Gastroesophageal sphincter (tissue), 4 donors: Measurements from ENCODE around the gene CCDC88C. TPM values are rescaled to one million over a fixed set of nuclear protein-coding genes. Genes with fewer than 3 reads are reported as not detected.

ENCODE experiments used
- ATAC-seq: fragments of 150-250 bp; one replicate; pipeline ENCODE4 v1.9.1; 2016; ENCODE audit warnings: mild to moderate bottlenecking, moderate library complexity
- H3K27ac ChIP-seq, 4 donors: fragments of 200-600 bp; sonication (generic) in 3 of 4; 1 replicate in 3 of 4; 2 replicates in 1 of 4; pipeline ENCODE4 v1.5.1; 2016 to 2019
- H3K27me3 ChIP-seq: fragments of 200-600 bp; sonication (generic); one replicate; pipeline ENCODE4 v1.5.1; 2019
- H3K36me3 ChIP-seq, 2 donors: fragments of 200-600 bp; sonication (generic); one replicate each; pipeline ENCODE4 v1.5.1; 2019; ENCODE audit warnings: control low read depth in 1 of 2
- H3K4me1 ChIP-seq, 3 donors: fragments of 200-600 bp; sonication (generic); 1 replicate in 2 of 3; 2 replicates in 1 of 3; pipeline ENCODE4 v1.5.1; 2016 to 2019; ENCODE audit warnings: control low read depth in 2 of 3
- H3K4me3 ChIP-seq, 2 donors: fragments of 200-600 bp; sonication (generic); one replicate each; pipeline ENCODE4 v1.5.1; 2019; ENCODE audit warnings: mild to moderate bottlenecking in 1 of 2, moderate library complexity in 1 of 2
- H3K9me3 ChIP-seq, 3 donors: fragments of 200-600 bp; sonication (generic); one replicate each; pipeline ENCODE4 v1.5.1; 2017 to 2019; ENCODE audit warnings: control low read depth in 2 of 3
- EP300 ChIP-seq: sonication (generic); formaldehyde crosslinking; IDR thresholded peaks from one replicate; pipeline ENCODE4 v1.6.1; 2017; ENCODE audit warnings: antibody characterized with exemption, mild to moderate bottlenecking
- POLR2A ChIP-seq, 2 donors: fragments of 450-650 bp; IDR thresholded peaks; one replicate each; pipeline ENCODE4 v1.6.1; 2017; ENCODE audit warnings: antibody characterized with exemption in 2 of 2, mild to moderate bottlenecking in 2 of 2, moderate library complexity in 1 of 2
- POLR2AphosphoS5 ChIP-seq: sonication (generic); formaldehyde crosslinking; IDR thresholded peaks from one replicate; pipeline ENCODE4 v1.6.1; 2017; ENCODE audit warnings: antibody characterized with exemption
- WGBS, 2 donors: methylation state at CpG; one replicate each; pipeline ENCODE4 v1.1.5; 2018; ENCODE audit warnings: low coverage in 1 of 2; 5-methylcytosine and 5-hydroxymethylcytosine counted together
- total RNA-seq, 4 donors: library from RNA; depleted of rRNA; stranded (reverse); fragments of >200 nt; gene quantifications; one replicate each; pipeline ENCODE4 v1.1.0, GENCODE V29; 2016
- TF ChIP-seq, protein P1 (sequence below), 4 experiments: fragments of 200-600 bp in 2 of 4; fragments of 450-650 bp in 2 of 4; sonication (generic) in 1 of 4; IDR thresholded peaks; one replicate each; pipeline ENCODE4 v1.5.1; 2017 to 2019; ENCODE audit warnings: antibody characterized with exemption in 4 of 4, mild to moderate bottlenecking in 2 of 4, moderate library complexity in 2 of 4

Gene CCDC88C
- total RNA-seq, 4 donors from 2014 or later, result 2.0 to 10.1 (median 4.9) TPM

DNA sequence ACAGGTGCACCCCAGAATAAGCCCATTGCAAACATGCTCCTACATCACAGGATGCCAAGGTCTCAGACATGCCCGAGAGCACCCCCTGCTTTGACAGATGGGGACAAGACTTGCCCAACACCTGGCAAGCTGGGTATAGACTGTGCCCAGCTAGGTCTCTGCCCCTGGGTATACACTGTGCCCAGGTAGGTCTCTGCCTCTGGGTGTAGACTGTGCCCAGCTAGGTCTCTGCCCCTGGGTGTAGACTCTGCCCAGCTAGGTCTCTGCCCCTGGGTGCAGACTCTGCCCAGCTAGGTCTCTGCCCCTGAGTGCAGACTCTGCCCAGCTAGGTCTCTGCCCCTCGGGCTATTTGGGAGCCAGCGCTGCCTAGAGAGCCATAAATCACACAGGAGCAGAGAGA is 85.9 kb downstream of the CCDC88C start:
- WGBS, 2 donors, result no CpG with 5 or more reads among the region's 3 CpGs
- Histone ChIP-seq H3K4me1 (peaks cover 0 to 28% (median 0%) of the 10 kb centered on the region in 3 donors), H3K4me3 (no peak overlapping the region), H3K27ac (no peak overlapping the region), H3K9me3 (no peaks in the 10 kb centered on the region), H3K36me3 (peaks cover 0 to 5% of the 10 kb centered on the region in 2 donors), H3K27me3 (peaks cover 7% of the 10 kb centered on the region)
- no peak for ATAC-seq
- TF ChIP-seq POLR2A (IDR thresholded peaks at IDR 0.05), result no peak

- H3K4me3 ChIP-seq, result no peak overlapping the region
- H3K27me3 ChIP-seq, result peaks cover 7% of the 10 kb centered on the region
- no peaks in the 10 kb centered on the region for H3K36me3 ChIP-seq
- H3K27ac ChIP-seq, result no peak overlapping the region
- H3K4me1 ChIP-seq, result peaks cover 0 to 30% (median 0%) of the 10 kb centered on the region in 3 donors
- ATAC-seq, result no peak
- 86% methylated on average over 6 of the region's 8 CpGs; no CpG with 5 or more reads in 1 of the 2 donors for WGBS, 2 donors
- H3K9me3 ChIP-seq, result no peaks in the 10 kb centered on the region
- TF ChIP-seq EP300, result no peak
- TF ChIP-seq POLR2A (IDR thresholded peaks at IDR 0.05), result no peak
- no peak for TF ChIP-seq POLR2AphosphoS5
- TF ChIP-seq, protein P1, sequence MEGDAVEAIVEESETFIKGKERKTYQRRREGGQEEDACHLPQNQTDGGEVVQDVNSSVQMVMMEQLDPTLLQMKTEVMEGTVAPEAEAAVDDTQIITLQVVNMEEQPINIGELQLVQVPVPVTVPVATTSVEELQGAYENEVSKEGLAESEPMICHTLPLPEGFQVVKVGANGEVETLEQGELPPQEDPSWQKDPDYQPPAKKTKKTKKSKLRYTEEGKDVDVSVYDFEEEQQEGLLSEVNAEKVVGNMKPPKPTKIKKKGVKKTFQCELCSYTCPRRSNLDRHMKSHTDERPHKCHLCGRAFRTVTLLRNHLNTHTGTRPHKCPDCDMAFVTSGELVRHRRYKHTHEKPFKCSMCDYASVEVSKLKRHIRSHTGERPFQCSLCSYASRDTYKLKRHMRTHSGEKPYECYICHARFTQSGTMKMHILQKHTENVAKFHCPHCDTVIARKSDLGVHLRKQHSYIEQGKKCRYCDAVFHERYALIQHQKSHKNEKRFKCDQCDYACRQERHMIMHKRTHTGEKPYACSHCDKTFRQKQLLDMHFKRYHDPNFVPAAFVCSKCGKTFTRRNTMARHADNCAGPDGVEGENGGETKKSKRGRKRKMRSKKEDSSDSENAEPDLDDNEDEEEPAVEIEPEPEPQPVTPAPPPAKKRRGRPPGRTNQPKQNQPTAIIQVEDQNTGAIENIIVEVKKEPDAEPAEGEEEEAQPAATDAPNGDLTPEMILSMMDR (IDR thresholded peaks at IDR 0.05), result no peak
Observed at GRCh38 chr14:91330856-91331255, 86.8 kb downstream of the CCDC88C start.

GRCh38 chr14:91330096-91330696 is 87.4 kb downstream of the CCDC88C start:
- Histone ChIP-seq H3K27ac (no peak overlapping the region), H3K4me1 (peaks cover 0 to 30% (median 0%) of the 10 kb centered on the region in 3 donors), H3K36me3 (no peaks in the 10 kb centered on the region), H3K9me3 (no peaks in the 10 kb centered on the region), H3K27me3 (peaks cover 7% of the 10 kb centered on the region), H3K4me3 (no peak overlapping the region)
- 76 to 80% methylated on average over 7 to 9 of the region's 14 CpGs for WGBS, 2 donors
- no peak for ATAC-seq
- TF ChIP-seq EP300 (no peak), POLR2AphosphoS5 (no peak), POLR2A (IDR thresholded peaks at IDR 0.05) (no peak)
- TF ChIP-seq, protein P1 (IDR thresholded peaks at IDR 0.05), result no peak

DNA sequence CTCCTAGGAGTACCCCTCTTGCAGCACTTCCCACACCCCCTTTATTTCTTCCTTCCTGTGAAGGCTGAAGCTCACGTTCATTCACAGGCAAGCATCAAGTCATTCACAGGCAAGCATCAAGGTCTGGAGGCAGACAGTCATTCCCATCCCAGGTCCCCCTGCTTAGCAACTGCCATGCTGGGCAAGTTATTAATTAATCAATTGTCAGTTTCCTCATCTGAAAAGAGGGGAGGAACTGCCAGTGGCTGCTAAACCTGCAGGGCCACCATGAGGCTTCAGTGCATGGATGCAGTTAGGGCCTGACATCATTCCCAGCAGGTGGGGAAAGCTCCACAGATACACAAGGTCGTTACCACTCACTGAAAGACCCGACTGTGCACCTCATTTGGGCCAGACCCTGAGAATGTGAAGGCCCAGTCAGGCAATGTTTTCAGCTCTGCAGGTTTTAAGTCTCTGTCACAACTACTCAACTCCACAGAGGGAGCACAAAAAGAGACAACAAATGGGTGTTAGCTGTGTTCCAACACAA is 88.1 kb downstream of the CCDC88C start:
- TF ChIP-seq, protein P1 (IDR thresholded peaks at IDR 0.05), result no peak
- TF ChIP-seq POLR2A (IDR thresholded peaks at IDR 0.05), result no peak
- no peak for TF ChIP-seq EP300
- TF ChIP-seq POLR2AphosphoS5, result no peak
- WGBS, 2 donors, result 74 to 79% methylated on average over 2 to 3 of the region's 3 CpGs
- Histone ChIP-seq H3K27ac (no peak overlapping the region), H3K27me3 (peaks cover 7% of the 10 kb centered on the region), H3K9me3 (no peaks in the 10 kb centered on the region), H3K4me3 (no peak overlapping the region), H3K4me1 (peaks cover 0 to 36% (median 0%) of the 10 kb centered on the region in 3 donors), H3K36me3 (no peaks in the 10 kb centered on the region)
- ATAC-seq, result no peak

- H3K9me3 ChIP-seq, result no peaks in the 10 kb centered on the region
- TF ChIP-seq POLR2A (IDR thresholded peaks at IDR 0.05) (no peak), EP300 (no peak), POLR2AphosphoS5 (no peak)
- TF ChIP-seq, protein P1 (IDR thresholded peaks at IDR 0.05), result no peak
- no peak overlapping the region for H3K4me3 ChIP-seq
- ATAC-seq, result no peak
- no peak overlapping the region for H3K27ac ChIP-seq
- peaks cover 7% of the 10 kb centered on the region for H3K27me3 ChIP-seq
- no peaks in the 10 kb centered on the region for H3K36me3 ChIP-seq
- H3K4me1 ChIP-seq, result peaks cover 0 to 47% (median 0%) of the 10 kb centered on the region in 3 donors
- 84 to 100% methylated on average over 2 to 5 of the region's 27 CpGs for WGBS, 2 donors
Observed at GRCh38 chr14:91328313-91329050, 89.1 kb downstream of the CCDC88C start.
